CD4-positive, alpha-beta T cell treated with Interleukin-15 for 4 hours (primary cell): ENCODE results near the gene ANXA6.

Experiments
- DNase-seq: peaks from one replicate; pipeline ENCODE4 v3.0.0-alpha.2; 2020; ENCODE audit warnings: low spot score

ANXA6 gene

DNA sequence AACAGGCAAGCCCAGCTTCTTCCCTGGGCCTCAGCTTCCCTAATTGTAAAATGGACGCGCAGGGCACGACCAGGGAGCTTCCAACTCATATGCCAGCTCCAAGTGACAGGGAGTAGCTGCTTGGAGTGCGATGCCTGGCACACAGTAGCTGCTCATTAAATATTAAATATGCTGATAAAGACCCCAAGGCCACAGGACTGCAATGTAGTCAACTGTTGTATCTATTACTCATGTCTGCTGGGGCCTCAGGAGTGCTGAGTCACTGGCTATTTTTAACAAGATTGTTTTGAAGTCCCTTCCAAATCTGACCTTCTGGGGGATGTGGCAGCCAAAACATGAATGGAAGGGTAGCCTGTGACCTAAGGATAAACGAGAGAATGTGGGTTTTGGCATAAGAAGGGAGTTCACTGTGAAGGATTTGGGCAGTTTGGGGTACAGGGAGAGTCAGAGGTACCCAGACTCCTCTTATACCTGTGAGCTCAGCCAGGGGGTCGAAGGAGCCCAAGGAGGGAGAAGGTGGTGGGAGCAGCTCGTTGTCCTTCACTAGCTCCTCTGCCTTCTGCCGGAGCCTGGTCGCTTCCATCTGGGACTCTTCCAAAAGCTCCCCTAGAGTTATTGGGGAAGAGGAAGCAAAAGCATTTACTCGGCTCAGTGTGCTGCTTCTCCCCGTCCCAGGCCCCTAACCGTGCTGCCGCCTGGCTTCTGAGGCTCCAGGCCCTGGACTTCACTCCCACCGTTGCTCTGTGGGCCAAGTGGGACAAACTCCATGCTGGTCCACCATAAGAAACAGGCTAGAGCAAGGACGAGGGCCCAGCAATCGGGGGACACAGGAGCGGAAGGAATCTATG is 94.2 kb downstream of the ANXA6 start:
- no peak for DNase-seq

DNA sequence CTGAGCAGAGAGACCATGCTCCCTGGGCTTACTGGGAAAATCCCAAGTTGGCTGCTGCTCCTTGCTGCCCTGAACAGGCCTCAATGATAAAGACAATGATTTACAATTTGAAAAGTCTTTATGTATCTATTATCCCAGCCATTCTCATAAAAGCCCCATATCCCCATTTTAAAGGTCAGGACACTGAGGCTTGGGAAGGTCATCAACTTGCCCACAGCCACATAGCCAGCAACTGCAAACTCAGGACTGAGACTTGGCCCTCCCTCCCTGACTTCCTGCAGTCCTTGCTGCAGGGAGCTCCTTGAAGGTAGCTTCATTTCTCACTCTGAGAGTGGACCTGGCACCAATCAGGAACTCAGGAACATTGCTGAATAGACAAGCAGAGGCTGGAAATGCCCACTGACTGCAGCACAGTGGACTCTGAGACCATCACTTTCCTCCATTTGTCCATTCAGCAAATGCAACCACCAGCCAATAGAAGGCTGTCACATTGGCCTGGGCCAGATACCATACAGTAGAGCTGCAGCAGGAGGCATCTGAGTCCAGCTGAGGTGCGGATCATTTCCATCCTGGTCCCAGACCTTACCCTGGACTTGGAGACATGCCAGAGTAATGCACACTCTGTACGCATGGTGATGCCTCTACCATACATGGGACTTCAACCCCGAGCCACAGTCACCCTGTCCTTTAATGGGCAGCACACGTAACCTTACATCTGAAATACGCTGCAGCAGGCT is 95.0 kb downstream of the ANXA6 start:
- DNase-seq = no peak

DNA sequence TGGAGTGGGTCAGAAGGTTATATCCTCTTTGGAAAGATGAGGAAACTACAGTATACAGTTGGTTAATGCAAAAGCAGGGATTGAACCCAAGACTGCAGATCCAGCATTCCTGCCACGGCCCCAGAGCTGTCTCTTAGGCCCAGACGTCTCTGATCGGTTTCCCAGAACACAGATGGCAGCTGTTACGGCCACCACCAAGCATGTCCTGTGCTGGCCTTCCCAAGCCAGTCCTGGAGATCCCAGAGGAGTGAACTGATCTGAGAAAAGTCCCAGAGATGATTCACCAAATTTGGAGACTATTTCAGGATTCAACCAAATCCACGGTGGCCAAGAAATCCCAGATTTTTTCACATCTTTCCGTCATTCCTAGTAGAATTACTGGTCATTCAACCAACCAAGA is 96.8 kb downstream of the ANXA6 start:
- no peak for DNase-seq

DNA sequence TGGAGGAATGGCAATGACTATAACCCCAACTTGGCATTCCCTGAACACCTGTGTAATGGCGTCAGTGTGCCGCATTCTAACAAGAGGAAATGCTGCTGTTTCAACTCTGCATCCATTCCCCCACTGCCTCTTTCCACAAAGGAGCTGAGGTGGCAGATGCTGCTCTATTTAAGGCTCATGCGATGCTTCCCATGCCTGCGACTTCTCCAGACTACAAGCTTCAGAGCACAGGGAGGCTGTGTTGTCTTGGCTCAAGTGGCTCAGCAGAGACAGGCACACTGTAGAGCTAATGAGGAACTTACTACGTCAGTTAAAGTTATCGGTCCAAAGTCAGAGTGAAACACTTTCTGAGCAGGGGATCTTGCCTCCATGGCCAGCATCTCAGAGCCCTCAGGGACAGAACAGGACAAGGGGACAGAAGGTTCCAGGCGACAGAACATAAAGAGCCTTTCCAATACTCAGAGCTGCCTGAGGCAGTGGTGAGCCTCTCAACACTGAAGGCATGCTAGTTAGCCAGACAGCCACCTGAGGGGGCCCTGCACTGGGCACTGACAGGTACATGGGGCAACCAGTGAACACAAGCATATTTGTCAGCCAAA is 98.6 kb downstream of the ANXA6 start:
- DNase-seq = no peak

DNA sequence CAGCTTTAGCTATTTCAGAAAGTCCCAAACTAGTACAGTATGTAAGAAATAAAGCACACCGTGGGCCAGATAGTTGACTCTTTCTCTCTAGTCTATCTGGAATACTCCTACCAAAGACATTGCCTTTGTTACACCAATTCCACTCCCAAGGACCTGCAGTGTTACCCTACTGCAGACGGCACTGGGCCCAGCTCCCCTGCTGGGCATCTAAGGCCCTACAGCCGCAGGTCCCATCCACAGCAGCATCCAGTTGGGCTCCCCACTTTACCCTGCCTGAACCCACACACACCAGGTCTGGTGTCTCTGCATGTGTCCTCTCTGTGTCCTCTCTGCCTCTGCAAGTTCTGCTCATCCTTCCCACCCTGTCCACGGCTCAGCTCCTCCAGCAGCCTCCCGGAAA is 99.3 kb downstream of the ANXA6 start:
- no peak for DNase-seq

DNA sequence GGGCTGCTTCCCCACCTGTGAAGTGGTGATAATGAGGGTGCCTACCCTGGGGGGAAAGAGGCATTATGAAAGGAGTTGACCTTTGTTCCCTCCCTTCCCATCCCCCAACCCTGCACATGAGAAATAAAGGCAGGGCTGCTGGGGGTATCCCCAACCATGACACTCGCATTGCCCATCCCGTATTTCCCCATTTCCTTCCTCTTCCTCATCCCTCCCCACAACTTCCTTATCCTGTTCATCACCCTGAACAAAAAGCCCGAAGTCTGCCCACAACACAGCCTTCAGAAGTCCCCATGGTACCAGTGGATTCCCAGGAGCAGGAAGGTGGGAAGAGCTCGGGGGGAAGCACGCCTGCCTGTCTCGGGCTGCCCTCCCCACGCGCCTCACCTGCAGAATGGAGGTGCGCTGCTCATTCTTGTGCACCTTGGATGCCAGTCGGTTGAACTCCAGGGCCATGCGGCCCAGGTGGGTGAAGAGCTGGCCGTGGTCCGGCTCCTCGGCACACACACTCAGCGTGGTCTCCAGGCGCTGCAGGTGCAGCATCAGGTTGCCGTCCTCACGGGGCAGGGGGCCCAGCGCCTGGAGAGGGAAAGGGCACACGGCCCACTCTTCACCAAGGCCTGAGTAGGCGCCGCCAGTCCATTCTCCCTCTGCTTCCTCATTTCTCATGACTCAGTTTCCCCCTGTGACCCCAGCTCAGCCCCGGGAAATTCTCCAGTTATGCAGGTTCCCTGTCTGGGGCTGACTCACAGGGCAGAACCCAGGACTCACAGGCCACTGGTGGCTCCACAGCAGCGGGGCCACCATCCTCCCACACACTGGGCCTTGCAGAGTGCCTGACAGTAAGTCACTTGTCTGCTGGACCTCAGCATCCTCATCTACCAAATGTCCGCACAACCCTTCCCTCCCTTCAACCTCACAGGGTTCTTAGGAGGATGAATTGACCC is 100.9 kb downstream of the ANXA6 start:
- DNase-seq = no peak

DNA sequence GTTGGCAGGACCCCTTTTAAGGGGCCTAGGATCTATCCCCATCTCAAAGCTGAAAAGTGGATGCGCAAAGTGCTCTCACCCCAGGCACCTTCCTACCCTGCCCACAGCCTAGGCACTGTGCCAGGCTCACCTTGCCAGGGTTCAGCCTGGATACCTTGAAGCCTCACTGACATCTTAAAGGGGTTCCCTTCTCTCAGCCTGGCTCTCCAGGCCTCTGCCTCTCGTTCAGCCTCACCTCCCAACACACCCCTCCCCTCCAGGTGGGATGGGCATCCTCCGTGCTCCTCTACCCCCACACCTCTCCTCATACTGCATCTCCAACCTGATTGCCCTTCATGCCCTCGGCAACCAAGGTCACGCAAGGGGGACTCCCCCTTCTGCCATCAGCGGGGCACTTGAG is 102.2 kb downstream of the ANXA6 start:
- no peak for DNase-seq

DNA sequence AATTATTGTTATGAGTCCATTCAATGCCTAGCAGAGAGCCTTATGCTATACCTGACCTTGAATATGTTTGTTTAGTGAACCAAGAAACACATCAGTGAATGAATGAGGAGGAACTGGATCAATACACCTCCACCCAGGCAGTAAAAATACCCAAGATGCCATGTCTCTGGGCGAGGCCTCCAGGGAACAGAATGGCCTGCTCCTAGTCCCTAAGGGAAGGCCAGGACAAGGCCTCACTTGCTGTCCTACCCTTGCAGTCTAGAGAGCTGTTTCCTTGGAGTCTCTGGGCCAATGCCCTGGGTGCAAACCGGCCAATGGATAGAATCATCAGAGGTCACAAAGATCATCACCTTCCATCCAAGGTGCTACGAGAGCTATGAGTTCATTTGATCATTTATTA is 102.9 kb downstream of the ANXA6 start:
- DNase-seq = no peak

DNA sequence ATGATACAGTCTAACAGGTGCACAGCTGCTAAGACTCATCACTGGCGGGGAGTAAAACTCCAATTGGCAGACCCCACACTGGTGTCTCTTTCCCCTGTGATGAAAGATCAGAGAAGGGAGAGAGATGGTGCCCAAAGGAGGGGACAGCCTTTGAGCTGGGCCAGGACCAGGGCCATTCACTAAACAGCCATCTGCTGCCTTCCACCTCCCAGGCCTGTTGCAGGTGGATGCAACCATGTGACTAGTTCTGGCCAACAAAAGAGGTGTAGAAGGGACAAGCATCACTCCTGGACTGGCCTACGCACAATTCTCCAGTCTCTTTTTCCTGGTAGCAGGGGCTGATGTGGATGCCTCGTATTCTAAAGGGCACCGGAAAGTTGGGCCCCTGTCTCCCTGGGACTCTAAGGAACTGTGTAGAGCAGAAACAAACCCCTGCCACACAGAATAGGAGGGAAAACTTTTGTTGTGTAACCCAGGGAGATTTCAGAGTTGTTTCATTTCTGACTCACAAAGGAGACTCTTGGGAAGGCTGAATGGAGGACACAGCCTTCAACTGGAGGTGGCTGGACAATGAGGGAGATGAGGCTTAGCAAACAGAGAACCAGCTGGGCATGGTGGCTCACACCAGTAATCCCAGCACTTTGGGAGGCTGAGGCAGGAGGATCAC is 103.7 kb downstream of the ANXA6 start:
- DNase-seq = no peak

DNA sequence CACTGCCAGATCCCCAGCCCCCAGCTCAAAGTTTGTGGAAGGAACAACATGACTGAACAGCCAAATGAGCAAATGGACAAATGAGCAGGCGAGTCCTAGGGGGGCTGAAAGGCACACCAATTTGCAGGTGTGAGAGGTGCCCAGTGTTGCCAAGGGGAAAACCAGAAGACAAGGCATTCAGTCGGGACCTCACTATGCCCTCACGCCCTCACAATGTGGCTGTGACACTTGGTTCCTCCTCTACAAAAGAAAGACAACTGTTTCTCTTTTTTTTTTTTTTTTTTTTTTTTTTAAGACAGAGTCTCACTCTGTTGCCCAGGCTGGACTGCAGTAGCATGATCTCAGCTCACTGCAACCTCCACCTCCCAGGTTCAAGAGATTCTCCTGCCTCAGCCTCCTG is 104.7 kb downstream of the ANXA6 start:
- DNase-seq = no peak

DNA sequence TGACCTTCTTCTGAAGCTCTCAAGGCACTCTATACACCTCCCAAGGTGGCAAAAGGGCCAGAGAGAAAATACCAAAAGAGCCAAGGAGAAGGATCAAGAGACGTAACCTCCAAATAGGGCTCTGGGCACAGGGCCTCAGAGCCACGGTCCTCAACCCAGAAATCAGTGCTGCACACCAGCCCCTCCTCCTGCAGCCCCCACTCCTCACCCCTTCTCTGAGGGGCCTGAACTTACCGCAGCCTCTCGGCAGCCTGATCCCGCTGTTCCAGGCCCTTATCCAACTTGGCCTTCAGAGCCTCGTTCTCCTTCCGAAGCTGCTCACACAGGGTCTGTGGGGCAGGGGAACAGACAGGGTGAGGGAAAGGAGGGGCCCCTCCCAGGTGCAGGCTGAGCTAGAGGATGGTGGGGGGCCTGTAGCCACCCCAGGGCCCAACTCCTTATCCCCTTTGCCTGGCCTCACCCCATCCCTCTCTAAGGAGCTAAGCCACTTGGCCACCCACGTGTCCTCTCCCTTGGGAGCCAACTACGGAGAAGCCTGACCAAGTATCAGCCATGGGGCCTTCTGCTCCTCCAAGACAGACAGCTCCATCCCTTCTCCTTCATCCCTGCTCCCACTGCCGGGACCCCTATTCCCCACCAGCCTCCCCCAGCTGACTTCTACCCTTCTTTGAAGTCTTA is 105.5 kb downstream of the ANXA6 start:
- DNase-seq = no peak

DNA sequence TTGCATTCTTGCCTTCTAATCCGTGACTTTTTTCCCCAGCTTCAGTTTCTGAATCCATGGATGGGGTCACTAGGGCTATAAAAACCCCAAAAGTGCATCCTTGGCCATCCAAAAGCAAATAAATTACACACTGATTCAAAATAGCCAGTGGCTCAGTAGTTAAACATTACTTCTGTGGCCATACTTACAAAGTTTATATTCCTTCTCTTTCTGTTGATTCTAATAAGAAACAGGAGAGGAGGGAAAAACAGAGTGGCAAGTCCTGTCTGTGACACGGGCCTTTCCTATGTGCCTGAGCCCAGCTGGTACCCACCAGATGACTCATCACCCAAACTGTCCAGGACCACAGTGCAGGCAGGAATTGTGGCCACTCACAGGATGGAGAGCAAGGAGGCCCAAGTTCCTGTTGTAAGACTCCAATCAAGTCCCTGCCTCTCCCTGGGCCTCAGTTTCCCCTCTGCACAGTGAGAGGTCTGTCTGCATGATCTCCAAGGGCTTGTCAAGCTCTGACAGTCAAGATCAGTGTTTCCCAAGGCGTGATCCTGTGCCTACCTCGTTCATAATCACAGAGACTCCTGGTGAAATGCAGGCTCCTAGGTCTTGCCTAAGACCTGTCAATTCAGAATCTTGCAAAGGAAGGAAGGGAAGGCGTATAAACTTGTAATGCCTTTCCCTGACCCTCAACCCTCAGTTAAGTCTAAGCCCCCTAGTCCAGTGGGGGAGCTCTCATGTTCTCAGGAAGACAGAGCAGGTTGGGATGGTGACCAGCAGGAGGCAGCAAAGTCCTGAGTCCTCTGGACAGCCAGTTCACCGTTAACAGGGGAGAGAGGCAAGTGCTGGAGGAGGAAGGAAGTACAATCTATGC is 106.3 kb downstream of the ANXA6 start:
- DNase-seq = peak; percentile 69
